ENCODE measurements around the gene C10orf88.

C10orf88 gene

GRCh38 chr10:122957474-122957873 is 3.4 kb upstream of the C10orf88 start:
- Histone ChIP-seq H4K20me1 (ENCODE audit: control insufficient read depth, insufficient read depth, low read depth, low read length) (no peaks in the 10 kb centered on the region), H3K9me3 (ENCODE audit: control insufficient read depth, insufficient read depth, low read length) (peaks cover 6% of the 10 kb centered on the region), H3F3A (ENCODE audit: control insufficient read depth, insufficient read depth) (no peaks in the 10 kb centered on the region), H3K27me3 (ENCODE audit: control insufficient read depth, low read length) (peaks cover 7% of the 10 kb centered on the region; the same call in 1 of the 2 replicates), H3K4me2 (ENCODE audit: low read length) (no peak overlapping the region), H3K79me2 (ENCODE audit: control insufficient read depth, low read length) (peaks cover 12% of the 10 kb centered on the region), H3K36me3 (ENCODE audit: control insufficient read depth, low read length) (no peaks in the 10 kb centered on the region), H3K4me3 (ENCODE audit: low read length) (no peak overlapping the region), H3K9me2 (replicated peaks; ENCODE audit: control insufficient read depth, low read length) (no peaks in the 10 kb centered on the region), H3K27ac (ENCODE audit: low read depth, low read length) (no peak overlapping the region), H3K4me1 (ENCODE audit: control insufficient read depth, low read length) (peaks cover 17% of the 10 kb centered on the region)
- TF ChIP-seq CTCF (IDR thresholded peaks at IDR 0.05; ENCODE audit: low read depth, low read length, poor library complexity, severe bottlenecking) (no peak), EZH2phosphoT487 (IDR thresholded peaks at IDR 0.05; ENCODE audit: borderline replicate concordance, low read length) (no peak)

- no peak overlapping the region for H3K4me3 ChIP-seq (ENCODE audit: low read length)
- TF ChIP-seq CTCF (IDR thresholded peaks at IDR 0.05; ENCODE audit: low read depth, low read length, poor library complexity, severe bottlenecking) (no peak), EZH2phosphoT487 (IDR thresholded peaks at IDR 0.05; ENCODE audit: borderline replicate concordance, low read length) (no peak)
- H3K9me2 ChIP-seq (replicated peaks; ENCODE audit: control insufficient read depth, low read length) = no peaks in the 10 kb centered on the region
- peaks cover 17% of the 10 kb centered on the region for H3K79me2 ChIP-seq (ENCODE audit: control insufficient read depth, low read length)
- H3K4me1 ChIP-seq (ENCODE audit: control insufficient read depth, low read length) = peaks cover 22% of the 10 kb centered on the region
- H3K27ac ChIP-seq (ENCODE audit: low read depth, low read length) = no peak overlapping the region
- H3K36me3 ChIP-seq (ENCODE audit: control insufficient read depth, low read length) = no peaks in the 10 kb centered on the region; the same call in 1 of the 2 replicates
- peaks cover 7% of the 10 kb centered on the region; the same call in 1 of the 2 replicates for H3K27me3 ChIP-seq (ENCODE audit: control insufficient read depth, low read length)
- H3K9me3 ChIP-seq (ENCODE audit: control insufficient read depth, insufficient read depth, low read length) = peaks cover 6% of the 10 kb centered on the region
- no peaks in the 10 kb centered on the region for H4K20me1 ChIP-seq (ENCODE audit: control insufficient read depth, insufficient read depth, low read depth, low read length)
- no peak overlapping the region for H3K4me2 ChIP-seq (ENCODE audit: low read length)
- no peaks in the 10 kb centered on the region for H3F3A ChIP-seq (ENCODE audit: control insufficient read depth, insufficient read depth)
These were observed 1.9 kb upstream of the C10orf88 start for GRCh38 chr10:122955892-122956291.

- H3K27me3 ChIP-seq (ENCODE audit: control insufficient read depth, low read length) = peaks cover 7% of the 10 kb centered on the region; the same call in 1 of the 2 replicates
- H4K20me1 ChIP-seq (ENCODE audit: control insufficient read depth, insufficient read depth, low read depth, low read length) = no peaks in the 10 kb centered on the region
- H3K4me2 ChIP-seq (ENCODE audit: low read length) = peak overlapping the region; percentile 94
- H3F3A ChIP-seq (ENCODE audit: control insufficient read depth, insufficient read depth) = no peaks in the 10 kb centered on the region
- no peak overlapping the region for H3K27ac ChIP-seq (ENCODE audit: low read depth, low read length)
- H3K4me1 ChIP-seq (ENCODE audit: control insufficient read depth, low read length) = peaks cover 22% of the 10 kb centered on the region
- peaks cover 6% of the 10 kb centered on the region for H3K9me3 ChIP-seq (ENCODE audit: control insufficient read depth, insufficient read depth, low read length)
- peak overlapping the region; percentile 97 for H3K4me3 ChIP-seq (ENCODE audit: low read length)
- TF ChIP-seq EZH2phosphoT487 (IDR thresholded peaks at IDR 0.05; ENCODE audit: borderline replicate concordance, low read length) (no peak), CTCF (IDR thresholded peaks at IDR 0.05; ENCODE audit: low read depth, low read length, poor library complexity, severe bottlenecking) (no peak)
- H3K9me2 ChIP-seq (replicated peaks; ENCODE audit: control insufficient read depth, low read length) = no peaks in the 10 kb centered on the region
- H3K36me3 ChIP-seq (ENCODE audit: control insufficient read depth, low read length) = peaks cover 5% of the 10 kb centered on the region
- peaks cover 17% of the 10 kb centered on the region for H3K79me2 ChIP-seq (ENCODE audit: control insufficient read depth, low read length)
These were observed 664 bp upstream of the C10orf88 start for GRCh38 chr10:122954731-122955050.

Measured in DOHH2 (cell line).